K562 (cell line): ENCODE data around the gene TRPC1. TPM values are rescaled to one million over a fixed set of nuclear protein-coding genes. Genes with fewer than 3 reads are reported as not detected.

ENCODE experiments used
- ATAC-seq: fragments of 200-7000 bp; cut with Tn5 transposase; 3 replicates; pipeline ENCODE4 v1.9.1; 2020; ENCODE audit warnings: moderate library complexity
- BruUV-seq: library from RNA; stranded (reverse); fragments of 400-500 nt; replicated peaks from 2 replicates; lab custom pipeline; 2021; lab: Mats Ljungman, UMichigan
- CTCF ChIA-PET: fragments of 300-600 bp; formaldehyde crosslinking; extraction: SDS; loops from one replicate; lab custom pipeline; 2021; ENCODE audit warnings: low intra/inter-chr PET ratio; lab: Yijun Ruan, JAX
- POLR2A ChIA-PET: fragments of 300-600, 350-650 bp; sonication (Branson Sonifier 250); formaldehyde crosslinking; extraction: SDS; loops from one replicate; lab custom pipeline; 2021; ENCODE audit warnings: antibody characterized with exemption, inconsistent platforms; lab: Yijun Ruan, JAX
- DNase-seq, 4 experiments: peaks; one replicate each; pipeline versions ENCODE4 v3.0.0 to v3.0.0-alpha.2; 2011 to 2018; ENCODE audit warnings: low spot score in 3 of 4, mixed read lengths in 3 of 4; ENCODE audit errors: extremely low read depth in 1 of 4
- FAIRE-seq: peaks from 2 replicates; lab custom pipeline; 2011; peaks lifted over from hg19 to GRCh38; lab: Jason Lieb, UNC
- H2AFZ ChIP-seq: 2 replicates; pipeline ENCODE4 v1.6.0; 2011; ENCODE audit warnings: low read depth, low read length, control low read depth, inconsistent platforms
- H3K27ac ChIP-seq: fragments of 200-600 bp; 3 replicates; pipeline ENCODE4 v1.8.0; 2011; ENCODE audit warnings: low read depth, mild to moderate bottlenecking, control low read depth, inconsistent platforms, low read length, moderate library complexity, mixed read lengths; ENCODE audit errors: extremely low read depth
- H3K27me3 ChIP-seq, 2 experiments: fragments of 300-600 bp in 1 of 2; 2 replicates in 1 of 2; 3 replicates in 1 of 2; pipeline versions ENCODE4 v1.6.0 to v1.8.0; 2011; ENCODE audit warnings: inconsistent platforms in 2 of 2, low read length in 2 of 2, mild to moderate bottlenecking in 1 of 2, mixed read lengths in 1 of 2, moderate library complexity in 1 of 2; ENCODE audit not compliant: control insufficient read depth in 2 of 2, insufficient read depth in 2 of 2
- H3K36me3 ChIP-seq: fragments of 300-600 bp; 3 replicates; pipeline ENCODE4 v1.8.0; 2011; ENCODE audit warnings: mild to moderate bottlenecking, low read length, inconsistent platforms; ENCODE audit not compliant: control insufficient read depth, insufficient read depth
- H3K4me1 ChIP-seq, 2 experiments: fragments of 200-600 bp in 1 of 2; replicated peaks in 1 of 2; 2 replicates in 1 of 2; 3 replicates in 1 of 2; pipeline versions ENCODE4 v1.5.1 to v1.8.0; 2011; ENCODE audit warnings: inconsistent platforms in 2 of 2, low read length in 2 of 2, mild to moderate bottlenecking in 1 of 2, mixed read lengths in 1 of 2, moderate library complexity in 1 of 2; ENCODE audit not compliant: control insufficient read depth in 2 of 2, insufficient read depth in 2 of 2
- H3K4me2 ChIP-seq: 2 replicates; pipeline ENCODE4 v1.6.1; 2011; ENCODE audit warnings: low read length, control low read depth, inconsistent platforms, mixed read lengths; ENCODE audit not compliant: insufficient read depth
- H3K4me3 ChIP-seq: fragments of 200-600 bp; sonication (generic), shearing (Covaris generic); 2 replicates; pipeline ENCODE4 v1.5.1; 2016; ENCODE audit warnings: control low read depth, inconsistent platforms
- H3K79me2 ChIP-seq: fragments of 200-600 bp; 3 replicates; pipeline ENCODE4 v1.8.0; 2011; ENCODE audit warnings: low read length, inconsistent platforms; ENCODE audit not compliant: control insufficient read depth, insufficient read depth
- H3K9ac ChIP-seq, 2 experiments: 2 replicates each; pipeline versions ENCODE4 v1.6.0 to v1.6.1; 2011; ENCODE audit warnings: low read depth in 2 of 2, low read length in 2 of 2, control low read depth in 1 of 2, inconsistent platforms in 1 of 2, mild to moderate bottlenecking in 1 of 2, mixed read lengths in 1 of 2; ENCODE audit not compliant: insufficient read depth in 1 of 2
- H3K9me1 ChIP-seq: one replicate; pipeline ENCODE4 v1.6.0; 2011; ENCODE audit warnings: inconsistent platforms, mild to moderate bottlenecking, low read length, moderate library complexity; ENCODE audit not compliant: control insufficient read depth, insufficient read depth
- H3K9me3 ChIP-seq: replicated peaks from 2 replicates; pipeline ENCODE4 v1.5.1; 2011; ENCODE audit warnings: low read depth, low read length, inconsistent platforms; ENCODE audit not compliant: control insufficient read depth, insufficient read depth
- H4K20me1 ChIP-seq: replicated peaks from 2 replicates; pipeline ENCODE4 v1.6.1; 2011; ENCODE audit warnings: low read length, inconsistent platforms, mixed read lengths; ENCODE audit not compliant: control insufficient read depth, insufficient read depth
- CAMTA2 ChIP-seq: fragments of 250-450 bp; sonication (Bioruptor Pico); conservative IDR thresholded peaks from 2 replicates; pipeline ENCODE4 v1.5.1; 2022
- CREB3 ChIP-seq: fragments of 450-650 bp; conservative IDR thresholded peaks from 2 replicates; pipeline ENCODE4 v1.6.1; 2016; ENCODE audit warnings: missing genetic modification characterization, low read depth, mild to moderate bottlenecking, missing compliant biosample characterization, moderate library complexity
- CXXC5 ChIP-seq: fragments of 250-450 bp; sonication (Bioruptor Pico); IDR thresholded peaks from 2 replicates; pipeline ENCODE4 v1.8.0; 2022; ENCODE audit warnings: inconsistent platforms, mild to moderate bottlenecking, moderate library complexity
- E2F4 ChIP-seq: sonication (generic); formaldehyde crosslinking; IDR thresholded peaks from 2 replicates; pipeline ENCODE4 v1.8.0; 2022; ENCODE audit warnings: mild to moderate bottlenecking, low read depth, missing genetic modification reagents
- ESRRB ChIP-seq: fragments of 250-450 bp; sonication (Bioruptor Pico); IDR thresholded peaks from 2 replicates; pipeline ENCODE4 v1.5.0; 2020; ENCODE audit warnings: mild to moderate bottlenecking, moderate library complexity, borderline replicate concordance
- FOXM1 ChIP-seq, 2 experiments: fragments of 450-650 bp in 1 of 2; sonication (generic) in 1 of 2; formaldehyde crosslinking in 1 of 2; IDR thresholded peaks; 2 replicates each; pipeline versions ENCODE4 v1.6.1 to v1.9.0; 2017 to 2022; ENCODE audit warnings: low read depth in 2 of 2, mild to moderate bottlenecking in 2 of 2, missing genetic modification reagents in 1 of 2, moderate library complexity in 1 of 2
- JUND ChIP-seq, 2 experiments: IDR thresholded peaks; 2 replicates in 1 of 2; 3 replicates in 1 of 2; pipeline ENCODE4 v1.6.1; 2011; ENCODE audit warnings: borderline replicate concordance in 2 of 2, low read depth in 2 of 2, low read length in 2 of 2, improper control_type of control experiment in 1 of 2, missing biosample characterization in 1 of 2, missing genetic modification characterization in 1 of 2, missing genetic modification reagents in 1 of 2
- L3MBTL2 ChIP-seq: fragments of 450-650 bp; IDR thresholded peaks from 2 replicates; pipeline ENCODE4 v1.6.1; 2016; ENCODE audit warnings: mild to moderate bottlenecking, moderate library complexity
- NUFIP1 ChIP-seq: fragments of 450-650 bp; IDR thresholded peaks from 2 replicates; pipeline ENCODE4 v1.6.1; 2018; ENCODE audit not compliant: partially characterized antibody
- RAD51 ChIP-seq: fragments of 450-650 bp; IDR thresholded peaks from 2 replicates; pipeline ENCODE4 v1.7.1; 2016; ENCODE audit warnings: low read depth, mild to moderate bottlenecking, borderline replicate concordance
- RFX5 ChIP-seq: IDR thresholded peaks from 2 replicates; pipeline ENCODE4 v1.6.1; 2011; ENCODE audit warnings: low read depth, mild to moderate bottlenecking, improper control_type of control experiment, low read length
- U2AF2 ChIP-seq: fragments of 200-400 bp; formaldehyde crosslinking; optimal IDR thresholded peaks from 2 replicates; pipeline ENCODE3; 2017; ENCODE audit warnings: low read depth, mild to moderate bottlenecking, low read length
- YBX1 ChIP-seq: fragments of 450-650 bp; IDR thresholded peaks from 2 replicates; pipeline ENCODE4 v1.7.1; 2016; ENCODE audit warnings: mild to moderate bottlenecking
- YY1 ChIP-seq, 3 experiments: IDR thresholded peaks; 2 replicates each; pipeline ENCODE4 v1.6.1; 2011; ENCODE audit warnings: low read length in 2 of 3, mild to moderate bottlenecking in 2 of 3, moderate library complexity in 2 of 3, borderline replicate concordance in 1 of 3, control low read depth in 1 of 3, low read depth in 1 of 3; ENCODE audit not compliant: insufficient read depth in 3 of 3, insufficient replicate concordance in 2 of 3, control insufficient read depth in 1 of 3, insufficient read length in 1 of 3; ENCODE audit errors: extremely low read depth in 1 of 3
- ZBTB8A ChIP-seq: fragments of 450-650 bp; IDR thresholded peaks from 2 replicates; pipeline ENCODE4 v1.6.1; 2018; ENCODE audit warnings: mild to moderate bottlenecking, moderate library complexity; ENCODE audit not compliant: partially characterized antibody
- ZC3H4 ChIP-seq: sonication (generic); formaldehyde crosslinking; IDR thresholded peaks from 2 replicates; pipeline ENCODE4 v1.9.0; 2021; ENCODE audit warnings: missing genetic modification reagents, borderline replicate concordance
- ZNF121 ChIP-seq: sonication (generic); formaldehyde crosslinking; conservative IDR thresholded peaks from 2 replicates; pipeline ENCODE4 v1.8.0; 2022; ENCODE audit warnings: missing genetic modification reagents
- ZNF253 ChIP-seq: fragments of 250-450 bp; sonication (Bioruptor Pico); conservative IDR thresholded peaks from 2 replicates; pipeline ENCODE4 v1.6.1; 2021; ENCODE audit warnings: mild to moderate bottlenecking
- WGBS: fragments of 100-300 bp; shearing (Covaris generic); methylation state at CpG from one replicate; pipeline ENCODE4 v1.1.6; 2016; ENCODE audit warnings: low coverage, mixed read lengths; ENCODE audit not compliant: insufficient coverage; ENCODE audit errors: missing lambda C conversion rate; 5-methylcytosine and 5-hydroxymethylcytosine counted together
- in situ Hi-C: fragments of 300-500 bp; cut with MboI; formaldehyde crosslinking; loops from 4 replicates; pipeline ENCODE4 v1.15.0; 2018; ENCODE audit warnings: inconsistent platforms, mixed read lengths
- intact Hi-C: fragments of 100-400 bp; cut with micrococcal nuclease; formaldehyde crosslinking; loops from 2 replicates; pipeline ENCODE4 v1.14.2; 2022
- polyA plus RNA-seq, 8 experiments: library from polyadenylated mRNA; depleted of rRNA in 4 of 8; stranded (reverse) in 5 of 8; unstranded in 3 of 8; fragments of >200 nt; fragmentation: Nextera tagmentation in 2 of 8; fragmentation: Illumina TruSeq in 1 of 8; extraction: Ambion mirVana in 2 of 8; extraction: Trizol in 1 of 8; gene quantifications; 2 replicates each; pipeline versions ENCODE4 v1.2.1 to v1.2.3, GENCODE V29; 2011 to 2014; ENCODE audit warnings: inconsistent platforms in 1 of 8, missing spikeins in 1 of 8
- total RNA-seq, 7 experiments: library from RNA; depleted of rRNA in 6 of 7; stranded (reverse); fragments of >200 nt in 6 of 7; fragmentation: Illumina TruSeq in 2 of 7; extraction: Trizol in 2 of 7; gene quantifications; 2 replicates each; pipeline versions ENCODE4 v1.2.1 to v1.2.3, GENCODE V29; 2011 to 2021; ENCODE audit warnings: low replicate concordance in 1 of 7

The TRPC1 gene
- total and polyA plus RNA-seq, 9 of the 15 experiments (the other 6 are each of a cell fraction or from before 2014, with no cell fraction given), result 1.4 to 6.5 (median 3.0) TPM

GRCh38 chr3:142706321-142707127 lies 17.3 kb upstream of the TRPC1 start (continued):
- TF ChIP-seq ZNF253 (CRISPR knock-in tag) (no peak), ZC3H4 (no peak), E2F4 (CRISPR knock-in tag) (no peak)

- no peak overlapping the region for H3K4me2 ChIP-seq
- BruUV-seq, result no TSS peak
- no peak overlapping the region for H3K27ac ChIP-seq
- H3K4me3 ChIP-seq, result no peak overlapping the region
- DNase-seq, result no peak
- intact Hi-C loops, result no loop called here
- in situ Hi-C loops, result no loop called here
- no peaks in the 10 kb centered on the region for H3K9me3 ChIP-seq
- no peaks in the 10 kb centered on the region for H3K9me1 ChIP-seq
- no peaks in the 10 kb centered on the region for H4K20me1 ChIP-seq
- H3K27me3 ChIP-seq, result no peaks in the 10 kb centered on the region
- H3K4me1 ChIP-seq, result peaks cover 0 to 10% of the 10 kb centered on the region in 2 experiments; a peak in 2 of 5 replicates
- no peak for FAIRE-seq
- POLR2A ChIA-PET, result no interaction called here
- no peak for TF ChIP-seq CAMTA2 (CRISPR knock-in tag)
- TF ChIP-seq RFX5, result no peak
- no peak for TF ChIP-seq RAD51
- no peak for TF ChIP-seq YBX1
- no peak for TF ChIP-seq CXXC5 (CRISPR knock-in tag)
- TF ChIP-seq ZNF121 (CRISPR knock-in tag), result no peak
- TF ChIP-seq L3MBTL2, result no peak
- no peak for TF ChIP-seq FOXM1 (IDR thresholded peaks at IDR 0.05; ENCODE audit: low read depth)
- TF ChIP-seq FOXM1 (CRISPR knock-in tag; IDR thresholded peaks at IDR 0.05; ENCODE audit: low read depth), result no peak
- TF ChIP-seq NUFIP1, result no peak
- TF ChIP-seq ESRRB (CRISPR knock-in tag), result no peak
- TF ChIP-seq ZBTB8A, result no peak
- no peak for TF ChIP-seq CREB3 (tag)
- TF ChIP-seq YY1 (IDR thresholded peaks at IDR 0.05; ENCODE audit: borderline replicate concordance in 1 of 3, control insufficient read depth in 1 of 3, extremely low read depth in 1 of 3, insufficient read depth in 3 of 3, insufficient read length in 1 of 3, insufficient replicate concordance in 2 of 3, low read depth in 1 of 3, low read length in 2 of 3), result no peak
- no peak for TF ChIP-seq JUND (IDR thresholded peaks at IDR 0.05; ENCODE audit: borderline replicate concordance, low read depth, low read length)
- TF ChIP-seq JUND (tag; IDR thresholded peaks at IDR 0.05; ENCODE audit: borderline replicate concordance, low read depth, low read length), result no peak
- no peak for TF ChIP-seq U2AF2
- no peak overlapping the region for H3K9ac ChIP-seq
- WGBS, result 88% methylated on average over 5 of the region's 5 CpGs
- H3K36me3 ChIP-seq, result peaks cover 3% of the 10 kb centered on the region; the same call in 1 of the 3 replicates
- no peak for ATAC-seq
- no peaks in the 10 kb centered on the region for H3K79me2 ChIP-seq
- CTCF ChIA-PET, result no interaction called here
- H2AFZ ChIP-seq, result no peak overlapping the region
Observed at GRCh38 chr3:142709207-142709606, 14.6 kb upstream of the TRPC1 start.
